Measurements from ENCODE around the gene KMT2E. TPM values are rescaled to one million over a fixed set of nuclear protein-coding genes. Genes with fewer than 3 reads are reported as not detected.

KMT2E gene
- total RNA-seq, 1 experiment from 2014 or later, result 38.2 TPM

DNA sequence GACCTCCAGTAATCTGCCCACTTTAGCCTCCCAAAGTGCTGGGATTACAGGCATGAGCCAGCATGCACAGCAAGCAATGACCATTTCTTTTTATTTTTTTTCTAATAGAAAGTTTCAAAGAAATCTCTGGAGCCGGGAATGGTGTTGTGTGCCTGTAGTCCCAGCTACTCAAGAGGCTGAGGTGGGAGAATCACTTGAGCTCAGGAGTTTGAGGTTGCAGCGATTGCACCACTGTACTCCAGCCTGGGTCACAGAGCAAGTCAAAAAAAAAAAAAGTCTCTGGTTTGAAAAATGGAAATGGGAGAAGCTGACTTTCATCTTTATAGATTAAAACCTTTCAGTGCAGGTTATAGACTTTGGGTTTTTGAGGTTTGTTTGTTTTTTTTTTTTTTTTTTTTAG lies 44.8 kb upstream of the KMT2E start:
- Histone ChIP-seq H3K18ac (ENCODE audit: insufficient read length, low read depth, low read length) (no peak overlapping the region), H3K9ac (ENCODE audit: extremely low read depth, insufficient read length, low read length) (no peak overlapping the region), H2BK20ac (ENCODE audit: low read depth, low read length, poor library complexity, severe bottlenecking) (no peak overlapping the region), H3K23ac (ENCODE audit: insufficient read length, low read depth, low read length) (no peak overlapping the region), H3K4me2 (ENCODE audit: insufficient read depth, insufficient read length, low read length) (no peak overlapping the region), H4K91ac (ENCODE audit: insufficient read length, low read depth, low read length) (no peak overlapping the region), H3K9me3 (ENCODE audit: control insufficient read depth, low read depth, low read length) (no peaks in the 10 kb centered on the region), H3K79me2 (ENCODE audit: insufficient read depth, low read length) (no peaks in the 10 kb centered on the region), H3K23me2 (ENCODE audit: insufficient read length, low read depth, low read length, poor library complexity, severe bottlenecking) (no peaks in the 10 kb centered on the region), H2AFZ (ENCODE audit: low read length) (no peak overlapping the region), H2BK15ac (ENCODE audit: low read depth, low read length) (no peak overlapping the region), H2BK5ac (ENCODE audit: insufficient read length, low read length) (no peak overlapping the region), H3K4ac (ENCODE audit: low read depth, low read length) (no peak overlapping the region), H3K27me3 (ENCODE audit: insufficient read depth, low read length) (no peaks in the 10 kb centered on the region), H3K4me1 (ENCODE audit: insufficient read depth, low read length) (no peaks in the 10 kb centered on the region), H4K20me1 (ENCODE audit: control insufficient read depth, insufficient read depth, insufficient read length) (no peaks in the 10 kb centered on the region), H2BK120ac (ENCODE audit: low read depth, low read length, poor library complexity, severe bottlenecking) (no peak overlapping the region), H4K8ac (replicated peaks; ENCODE audit: insufficient read length, low read depth, low read length) (no peak overlapping the region), H3T11ph (ENCODE audit: low read length) (no peak overlapping the region), H2BK12ac (ENCODE audit: insufficient read length, low read depth, low read length) (no peak overlapping the region), H3K56ac (ENCODE audit: insufficient read length, low read depth, low read length) (no peak overlapping the region), H3K79me1 (ENCODE audit: insufficient read depth, low read depth, low read length, poor library complexity, severe bottlenecking) (no peaks in the 10 kb centered on the region), H3K14ac (ENCODE audit: insufficient read depth, low read length) (no peak overlapping the region), H2AK5ac (ENCODE audit: insufficient read length, low read length) (no peak overlapping the region), H3K27ac (ENCODE audit: insufficient read length, low read depth, low read length) (no peak overlapping the region), H4K5ac (ENCODE audit: insufficient read length, low read depth, low read length) (no peak overlapping the region)
- TF ChIP-seq, protein P1, sequence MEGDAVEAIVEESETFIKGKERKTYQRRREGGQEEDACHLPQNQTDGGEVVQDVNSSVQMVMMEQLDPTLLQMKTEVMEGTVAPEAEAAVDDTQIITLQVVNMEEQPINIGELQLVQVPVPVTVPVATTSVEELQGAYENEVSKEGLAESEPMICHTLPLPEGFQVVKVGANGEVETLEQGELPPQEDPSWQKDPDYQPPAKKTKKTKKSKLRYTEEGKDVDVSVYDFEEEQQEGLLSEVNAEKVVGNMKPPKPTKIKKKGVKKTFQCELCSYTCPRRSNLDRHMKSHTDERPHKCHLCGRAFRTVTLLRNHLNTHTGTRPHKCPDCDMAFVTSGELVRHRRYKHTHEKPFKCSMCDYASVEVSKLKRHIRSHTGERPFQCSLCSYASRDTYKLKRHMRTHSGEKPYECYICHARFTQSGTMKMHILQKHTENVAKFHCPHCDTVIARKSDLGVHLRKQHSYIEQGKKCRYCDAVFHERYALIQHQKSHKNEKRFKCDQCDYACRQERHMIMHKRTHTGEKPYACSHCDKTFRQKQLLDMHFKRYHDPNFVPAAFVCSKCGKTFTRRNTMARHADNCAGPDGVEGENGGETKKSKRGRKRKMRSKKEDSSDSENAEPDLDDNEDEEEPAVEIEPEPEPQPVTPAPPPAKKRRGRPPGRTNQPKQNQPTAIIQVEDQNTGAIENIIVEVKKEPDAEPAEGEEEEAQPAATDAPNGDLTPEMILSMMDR (conservative IDR thresholded peaks at IDR 0.05), result no peak
- Mint-ChIP-seq H3K4me1 (0 out of 4 replicates have a peak, but pooled peaks cover 0 to 5% of the 10 kb centered on the region in 2 experiments), H3K36me3 (ENCODE audit: insufficient read depth in 1 of 3, low read depth in 3 of 3) (peaks cover 0 to 2% (median under 1%) of the 10 kb centered on the region in 3 experiments; a peak in 3 of 7 replicates), H3K27me3 (ENCODE audit: low read depth) (no peaks in the 10 kb centered on the region), H3K9me3 (peaks cover under 1 to 2% of the 10 kb centered on the region in 2 experiments; a peak in 4 of 5 replicates), H3K4me3 (no peak overlapping the region), H3K27ac (no peak overlapping the region)
- WGBS (ENCODE audit: extremely low coverage, insufficient read length, low lambda C conversion rate), result no CpG with 5 or more reads among the region's 2 CpGs
- DNase-seq, result no peak
